CD14-positive monocyte (primary cell): Measurements from ENCODE around the gene SLC25A26. TPM values are rescaled to one million over a fixed set of nuclear protein-coding genes. Genes with fewer than 3 reads are reported as not detected.
"Not testable (repeated sequence)": the region's sequence is repeated elsewhere in the genome, so short reads cannot be mapped to it uniquely, and the experiment has no call there.

Experiments
- DNase-seq, 3 donors: peaks; one replicate each; pipeline ENCODE4 v3.0.0-alpha.2; 2011 to 2022
- H2AFZ ChIP-seq: 2 replicates; pipeline ENCODE4 v1.6.0; 2012; ENCODE audit warnings: mild to moderate bottlenecking, low read depth, low read length, inconsistent platforms; ENCODE audit not compliant: insufficient read depth, poor library complexity, severe bottlenecking
- H3K27ac ChIP-seq, 2 donors: 1 replicate in 1 of 2; 2 replicates in 1 of 2; pipeline ENCODE4 v1.5.1; 2012 to 2013; ENCODE audit warnings: low read length in 2 of 2, control low read depth in 1 of 2, inconsistent platforms in 1 of 2, low read depth in 1 of 2, mild to moderate bottlenecking in 1 of 2
- H3K27me3 ChIP-seq, 2 donors: one replicate each; pipeline versions ENCODE4 v1.6.0 to v1.6.1; 2011 to 2013; ENCODE audit warnings: low read length in 2 of 2; ENCODE audit not compliant: control insufficient read depth in 2 of 2, insufficient read depth in 2 of 2
- H3K36me3 ChIP-seq, 2 donors: replicated peaks in 1 of 2; 1 replicate in 1 of 2; 2 replicates in 1 of 2; pipeline versions ENCODE4 v1.5.1 to v1.6.1; 2012 to 2013; ENCODE audit warnings: low read length in 2 of 2, control low read depth in 1 of 2, inconsistent platforms in 1 of 2, mild to moderate bottlenecking in 1 of 2; ENCODE audit not compliant: insufficient read depth in 2 of 2, control insufficient read depth in 1 of 2
- H3K4me1 ChIP-seq, 2 donors: 1 replicate in 1 of 2; 2 replicates in 1 of 2; pipeline versions ENCODE4 v1.5.1 to v1.6.1; 2012 to 2013; ENCODE audit warnings: low read length in 2 of 2, control low read depth in 1 of 2, inconsistent platforms in 1 of 2, mild to moderate bottlenecking in 1 of 2, moderate library complexity in 1 of 2; ENCODE audit not compliant: insufficient read depth in 2 of 2, control insufficient read depth in 1 of 2
- H3K4me2 ChIP-seq: replicated peaks from 2 replicates; pipeline ENCODE3; 2012; ENCODE audit warnings: low read length, moderate library complexity, mild to moderate bottlenecking; ENCODE audit not compliant: poor library complexity, severe bottlenecking; ENCODE audit errors: extremely low read depth
- H3K4me3 ChIP-seq, 3 experiments: fragments of 200-600 bp in 1 of 3; sonication (generic) in 1 of 3; replicated peaks in 1 of 3; 1 replicate in 2 of 3; 2 replicates in 1 of 3; pipeline ENCODE4 v1.5.1; 2011 to 2013; ENCODE audit warnings: low read length in 3 of 3, mild to moderate bottlenecking in 3 of 3, control low read depth in 2 of 3, low read depth in 2 of 3, inconsistent platforms in 1 of 3, moderate library complexity in 1 of 3
- H3K79me2 ChIP-seq: 2 replicates; pipeline ENCODE4 v1.6.0; 2012; ENCODE audit warnings: mild to moderate bottlenecking, control low read depth, inconsistent platforms, low read length, moderate library complexity; ENCODE audit not compliant: insufficient read depth
- H3K9ac ChIP-seq: 2 replicates; pipeline ENCODE4 v1.6.0; 2017; ENCODE audit warnings: low read length, mild to moderate bottlenecking; ENCODE audit not compliant: insufficient read depth, poor library complexity, severe bottlenecking
- H3K9me3 ChIP-seq, 2 donors: replicated peaks in 1 of 2; 1 replicate in 1 of 2; 2 replicates in 1 of 2; pipeline versions ENCODE4 v1.5.1 to v1.6.1; 2012 to 2013; ENCODE audit warnings: low read length in 2 of 2, control low read depth in 1 of 2; ENCODE audit not compliant: control insufficient read depth in 1 of 2, insufficient read depth in 1 of 2
- H4K20me1 ChIP-seq: 2 replicates; pipeline ENCODE4 v1.6.0; 2012; ENCODE audit warnings: mild to moderate bottlenecking, low read length, control low read depth, moderate library complexity; ENCODE audit not compliant: insufficient read depth
- H3K27ac Mint-ChIP-seq, 7 donors: one replicate each; pipeline ENCODE4 v1.8.0; 2020; ENCODE audit warnings: mild to moderate bottlenecking in 7 of 7, mixed read lengths in 7 of 7, moderate library complexity in 6 of 7, inconsistent platforms in 2 of 7
- H3K27me3 Mint-ChIP-seq, 3 donors: one replicate each; pipeline ENCODE4 v1.8.0; 2021 to 2022; ENCODE audit warnings: low read depth in 3 of 3, mild to moderate bottlenecking in 3 of 3, mixed read lengths in 3 of 3, moderate library complexity in 3 of 3, inconsistent platforms in 1 of 3
- H3K36me3 Mint-ChIP-seq, 2 donors: one replicate each; pipeline ENCODE4 v1.8.0; 2020; ENCODE audit warnings: mixed read lengths in 2 of 2, inconsistent platforms in 1 of 2, mild to moderate bottlenecking in 1 of 2
- H3K4me1 Mint-ChIP-seq: one replicate; pipeline ENCODE4 v1.8.0; 2020; ENCODE audit warnings: mild to moderate bottlenecking, mixed read lengths
- H3K4me3 Mint-ChIP-seq, 2 donors: one replicate each; pipeline ENCODE4 v1.8.0; 2020; ENCODE audit warnings: mild to moderate bottlenecking in 2 of 2, mixed read lengths in 2 of 2, moderate library complexity in 1 of 2
- H3K9me3 Mint-ChIP-seq, 7 donors: one replicate each; pipeline ENCODE4 v1.8.0; 2020 to 2022; ENCODE audit warnings: mixed read lengths in 7 of 7, mild to moderate bottlenecking in 6 of 7, moderate library complexity in 6 of 7, inconsistent platforms in 2 of 7
- CTCF ChIP-seq: fragments of 200-600 bp; IDR thresholded peaks from one replicate; pipeline ENCODE4 v1.8.0; 2022; ENCODE audit warnings: antibody characterized with exemption, mild to moderate bottlenecking
- WGBS: methylation state at CpG from one replicate; pipeline ENCODE4 v1.1.5; 2013; ENCODE audit warnings: missing lambda C conversion rate; ENCODE audit not compliant: insufficient coverage; 5-methylcytosine and 5-hydroxymethylcytosine counted together
- intact Hi-C, 2 donors: fragments of 100-400 bp; cut with micrococcal nuclease; formaldehyde crosslinking; loops; one replicate each; pipeline versions ENCODE4 v1.15.0 to v1.15.1; 2023
- polyA plus RNA-seq, 3 donors: library from polyadenylated mRNA; depleted of rRNA in 1 of 3; unstranded in 2 of 3; stranded (reverse) in 1 of 3; fragments of 300-500 nt in 2 of 3; fragments of >200 nt in 1 of 3; fragmentation: Illumina TruSeq in 2 of 3; gene quantifications; 1 replicate in 2 of 3; 2 replicates in 1 of 3; pipeline ENCODE4 v1.2.3, GENCODE V29; 2012 to 2021

Gene SLC25A26
- polyA plus RNA-seq, 3 donors = 11.6 to 23.0 (median 14.4) TPM

- no peak for DNase-seq
- no peaks in the 10 kb centered on the region for H3K79me2 ChIP-seq
- H3K9ac ChIP-seq = no peak overlapping the region
- H3K4me3 ChIP-seq = no peak overlapping the region
- H3K27ac Mint-ChIP-seq = no peak overlapping the region
- peaks cover 0 to 2% (median 0%) of the 10 kb centered on the region in 7 donors for H3K9me3 Mint-ChIP-seq
- H3K4me3 Mint-ChIP-seq = no peak overlapping the region
- H3K27ac ChIP-seq = no peak overlapping the region
- no peak overlapping the region for H2AFZ ChIP-seq
- no peak overlapping the region for H3K4me2 ChIP-seq
- H3K4me1 ChIP-seq = no peaks in the 10 kb centered on the region
- H4K20me1 ChIP-seq = no peaks in the 10 kb centered on the region
- no peaks in the 10 kb centered on the region for H3K9me3 ChIP-seq
- no peaks in the 10 kb centered on the region for H3K4me1 Mint-ChIP-seq
- no peak for TF ChIP-seq CTCF
- no peaks in the 10 kb centered on the region for H3K36me3 ChIP-seq
- intact Hi-C loops = no loop called here
- H3K27me3 ChIP-seq = no peaks in the 10 kb centered on the region
- no peaks in the 10 kb centered on the region for H3K27me3 Mint-ChIP-seq
- peaks cover 0 to 2% of the 10 kb centered on the region in 2 donors for H3K36me3 Mint-ChIP-seq
- no CpG with 5 or more reads among the region's 3 CpGs for WGBS
Observed at GRCh38 chr3:66280304-66280703, 59.5 kb downstream of the SLC25A26 start.

GRCh38 chr3:66291922-66292321 lies 71.1 kb downstream of the SLC25A26 start:
- H3K9ac ChIP-seq, DNase-seq, H3K4me3 Mint-ChIP-seq, H3K4me2 ChIP-seq, H3K4me3 ChIP-seq, H3K79me2 ChIP-seq, H4K20me1 ChIP-seq, H3K27ac Mint-ChIP-seq, H3K4me1 ChIP-seq, H3K36me3 Mint-ChIP-seq, H3K9me3 ChIP-seq, H3K4me1 Mint-ChIP-seq, intact Hi-C loops, H3K27me3 Mint-ChIP-seq, H2AFZ ChIP-seq, H3K27ac ChIP-seq, H3K36me3 ChIP-seq, H3K27me3 ChIP-seq: not testable (repeated sequence)
- no CpG with 5 or more reads among the region's 4 CpGs for WGBS
- peaks cover 2 to 17% (median 10%) of the 10 kb centered on the region in 7 donors for H3K9me3 Mint-ChIP-seq
